ENCODE results near the gene WFDC10B. TPM values are rescaled to one million over a fixed set of nuclear protein-coding genes. Genes with fewer than 3 reads are reported as not detected.
"Not testable (repeated sequence)": the region's sequence is repeated elsewhere in the genome, so short reads cannot be mapped to it uniquely, and the experiment has no call there.

Gene WFDC10B
- total RNA-seq, 1 donor from 2014 or later: not detected

DNA sequence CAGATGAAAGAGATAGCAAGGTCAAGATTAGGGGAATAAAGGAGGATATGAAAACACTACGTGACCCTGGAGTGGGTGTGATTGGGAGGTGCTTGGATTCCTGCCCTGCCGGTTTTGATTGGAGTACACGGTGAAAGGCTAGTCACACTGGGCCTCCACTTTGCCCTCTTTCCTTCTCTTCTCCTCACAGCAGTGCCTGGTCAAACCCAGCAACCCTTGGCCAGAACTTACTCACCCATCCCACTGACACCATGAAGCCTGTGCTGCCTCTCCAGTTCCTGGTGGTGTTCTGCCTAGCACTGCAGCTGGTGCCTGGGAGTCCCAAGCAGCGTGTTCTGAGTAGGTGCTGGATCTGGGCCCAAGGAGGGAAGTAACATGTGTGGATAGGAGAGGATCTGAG lies 2.9 kb downstream of the WFDC10B start, which contains the start of gene WFDC13:
Gene WFDC13 (plus strand): TSS at position 166 of the 400 bp plus-strand sequence. CDS start 86 bp downstream, at position 252.
- H3K4me3 ChIP-seq: no peak within 1 kb of the TSS
- no peak for DNase-seq (ENCODE audit: low spot score in 2 of 2)
- intact Hi-C loops (cut with DNase I): no loop called here
- H3K36me3 ChIP-seq: no peaks in the 10 kb centered on the region
- H3K4me1 ChIP-seq: no peaks in the 10 kb centered on the region
- H3K9me3 ChIP-seq: no peaks in the 10 kb centered on the region
- TF ChIP-seq, protein P1, sequence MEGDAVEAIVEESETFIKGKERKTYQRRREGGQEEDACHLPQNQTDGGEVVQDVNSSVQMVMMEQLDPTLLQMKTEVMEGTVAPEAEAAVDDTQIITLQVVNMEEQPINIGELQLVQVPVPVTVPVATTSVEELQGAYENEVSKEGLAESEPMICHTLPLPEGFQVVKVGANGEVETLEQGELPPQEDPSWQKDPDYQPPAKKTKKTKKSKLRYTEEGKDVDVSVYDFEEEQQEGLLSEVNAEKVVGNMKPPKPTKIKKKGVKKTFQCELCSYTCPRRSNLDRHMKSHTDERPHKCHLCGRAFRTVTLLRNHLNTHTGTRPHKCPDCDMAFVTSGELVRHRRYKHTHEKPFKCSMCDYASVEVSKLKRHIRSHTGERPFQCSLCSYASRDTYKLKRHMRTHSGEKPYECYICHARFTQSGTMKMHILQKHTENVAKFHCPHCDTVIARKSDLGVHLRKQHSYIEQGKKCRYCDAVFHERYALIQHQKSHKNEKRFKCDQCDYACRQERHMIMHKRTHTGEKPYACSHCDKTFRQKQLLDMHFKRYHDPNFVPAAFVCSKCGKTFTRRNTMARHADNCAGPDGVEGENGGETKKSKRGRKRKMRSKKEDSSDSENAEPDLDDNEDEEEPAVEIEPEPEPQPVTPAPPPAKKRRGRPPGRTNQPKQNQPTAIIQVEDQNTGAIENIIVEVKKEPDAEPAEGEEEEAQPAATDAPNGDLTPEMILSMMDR (IDR thresholded peaks at IDR 0.05): no peak
- H3K27me3 ChIP-seq: no peaks in the 10 kb centered on the region
- H3K27ac ChIP-seq: no peak within 1 kb of the TSS

DNA sequence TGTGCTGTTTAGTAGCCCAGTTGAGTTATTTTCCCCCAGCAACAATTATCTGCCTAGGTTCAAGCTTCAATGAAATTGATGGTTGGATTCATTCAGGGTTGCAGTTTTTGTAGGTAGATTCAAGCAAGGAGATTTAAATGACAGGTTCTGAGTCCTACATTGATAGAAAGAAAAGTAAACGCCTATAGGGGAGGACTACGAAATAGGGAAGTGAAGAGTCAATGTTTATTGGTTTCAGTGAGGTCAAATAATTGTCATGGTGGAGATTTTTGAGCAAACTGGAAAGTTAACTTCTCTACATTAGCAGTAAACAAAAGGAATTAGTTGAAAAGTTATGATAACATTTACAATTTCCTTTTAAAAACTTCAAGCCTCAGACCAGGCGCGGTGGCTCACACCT lies 3.7 kb downstream of the WFDC10B start:
- no peaks in the 10 kb centered on the region for H3K36me3 ChIP-seq
- no peaks in the 10 kb centered on the region for H3K27me3 ChIP-seq
- TF ChIP-seq, protein P1 (IDR thresholded peaks at IDR 0.05): no peak
- intact Hi-C loops (cut with DNase I): no loop called here
- DNase-seq (ENCODE audit: low spot score in 2 of 2): no peak
- H3K9me3 ChIP-seq: no peaks in the 10 kb centered on the region
- H3K4me1 ChIP-seq: no peaks in the 10 kb centered on the region
- no peak overlapping the region for H3K4me3 ChIP-seq
- no peak overlapping the region for H3K27ac ChIP-seq

DNA sequence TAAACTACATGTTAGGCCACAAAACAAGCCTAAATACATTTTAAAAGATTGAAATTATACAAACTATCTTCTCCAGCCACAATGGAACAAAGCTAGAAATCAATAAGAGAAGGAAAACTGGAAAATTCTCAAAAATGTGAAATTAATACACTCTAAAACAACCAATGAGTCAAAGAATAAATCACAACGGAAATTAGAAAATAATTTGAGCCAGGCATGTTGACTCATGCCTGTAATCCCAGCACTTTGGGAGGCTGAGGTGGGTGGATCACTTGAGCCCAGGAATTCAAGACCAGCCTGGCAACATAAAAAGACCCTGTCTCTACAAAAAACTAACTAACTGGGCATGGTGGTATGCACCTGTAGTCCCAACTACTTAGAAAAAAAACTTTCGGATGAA lies 9.3 kb downstream of the WFDC10B start:
- peaks cover 0 to 2% of the 10 kb centered on the region in 2 donors for H3K9me3 ChIP-seq
- no peak overlapping the region for H3K27ac ChIP-seq
- H3K4me1 ChIP-seq: no peaks in the 10 kb centered on the region
- intact Hi-C loops (cut with DNase I): no loop called here
- no peak for DNase-seq (ENCODE audit: low spot score in 2 of 2)
- H3K27me3 ChIP-seq: no peaks in the 10 kb centered on the region
- TF ChIP-seq, protein P1 (IDR thresholded peaks at IDR 0.05): no peak
- H3K4me3 ChIP-seq: no peak overlapping the region
- no peaks in the 10 kb centered on the region for H3K36me3 ChIP-seq

DNA sequence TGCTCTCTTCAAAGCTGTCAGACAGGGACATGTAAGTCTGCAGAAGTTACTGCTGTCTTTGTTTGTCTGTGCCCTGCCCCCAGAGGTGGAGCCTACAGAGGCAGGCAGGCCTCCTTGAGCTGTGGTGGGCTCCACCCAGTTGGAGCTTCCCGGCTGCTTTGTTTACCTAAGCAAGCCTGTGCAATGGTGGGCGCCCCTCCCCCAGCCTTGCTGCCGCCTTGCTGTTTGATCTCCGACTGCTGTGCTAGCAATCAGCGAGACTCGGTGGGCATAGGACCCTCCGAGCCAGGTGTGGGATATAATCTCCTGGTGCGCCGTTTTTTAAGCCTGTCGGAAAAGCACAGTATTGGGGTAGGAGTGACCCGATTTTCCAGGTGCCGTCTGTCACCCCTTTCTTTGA lies 11.5 kb downstream of the WFDC10B start:
- H3K4me1 ChIP-seq; DNase-seq (ENCODE audit: low spot score in 2 of 2); H3K9me3 ChIP-seq; H3K27me3 ChIP-seq; H3K4me3 ChIP-seq; H3K36me3 ChIP-seq; H3K27ac ChIP-seq; intact Hi-C loops (cut with DNase I): not testable (repeated sequence)

DNA sequence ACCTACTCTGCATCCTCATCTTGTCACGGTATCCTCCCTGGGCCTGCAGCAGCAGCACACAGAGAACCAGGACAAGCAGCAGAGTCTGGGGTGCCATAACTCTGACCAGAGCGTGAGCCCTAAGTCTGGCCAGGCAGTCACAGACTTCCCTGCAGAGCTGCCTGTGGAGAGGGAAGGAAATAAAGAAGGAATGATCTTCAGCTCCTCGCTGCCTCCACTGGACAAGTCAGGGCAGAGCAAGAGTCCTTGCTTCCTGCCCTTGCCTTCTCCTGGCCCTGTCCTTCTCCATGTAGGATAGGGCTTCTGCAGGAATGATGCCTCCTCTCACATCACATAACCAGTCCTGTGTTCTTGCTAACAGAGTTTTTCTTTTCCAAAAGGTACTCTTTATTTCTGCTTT lies 18.9 kb downstream of the WFDC10B start:
- Histone ChIP-seq H3K4me1 (no peaks in the 10 kb centered on the region), H3K9me3 (peaks cover 0 to 7% of the 10 kb centered on the region in 2 donors), H3K27me3 (no peaks in the 10 kb centered on the region), H3K27ac (no peak overlapping the region), H3K4me3 (no peak overlapping the region), H3K36me3 (no peaks in the 10 kb centered on the region)
- TF ChIP-seq, protein P1 (IDR thresholded peaks at IDR 0.05): no peak
- intact Hi-C loops (cut with DNase I): no loop called here
- DNase-seq (ENCODE audit: low spot score in 2 of 2): no peak

DNA sequence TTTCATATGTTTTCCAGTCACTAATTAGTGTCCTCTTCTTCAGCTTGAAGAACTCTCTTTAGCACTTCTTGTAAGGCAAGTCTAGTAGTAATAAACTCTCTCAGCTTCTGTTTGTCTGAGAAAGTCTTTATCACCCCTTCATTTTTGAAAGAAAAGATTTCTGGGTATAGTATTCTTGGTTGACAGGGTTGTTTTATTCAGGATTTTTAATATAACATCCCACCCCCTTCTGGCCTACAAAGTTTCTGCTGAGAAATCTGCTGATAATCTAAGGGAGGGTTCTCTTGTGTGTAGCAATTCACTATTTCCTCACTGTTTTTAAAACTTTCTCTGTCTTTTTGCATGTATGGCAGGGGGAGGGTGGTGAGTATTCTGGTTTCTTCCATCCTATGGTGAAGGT lies 25.2 kb downstream of the WFDC10B start:
- TF ChIP-seq, protein P1 (IDR thresholded peaks at IDR 0.05): no peak
- H3K27ac ChIP-seq: no peak overlapping the region
- H3K9me3 ChIP-seq: peaks cover 15 to 34% of the 10 kb centered on the region in 2 donors
- H3K4me3 ChIP-seq: no peak overlapping the region
- no peaks in the 10 kb centered on the region for H3K4me1 ChIP-seq
- DNase-seq (ENCODE audit: low spot score in 2 of 2): no peak
- intact Hi-C loops (cut with DNase I): no loop called here
- H3K36me3 ChIP-seq: no peaks in the 10 kb centered on the region
- H3K27me3 ChIP-seq: no peaks in the 10 kb centered on the region

All from ascending aorta (tissue), 2 donors.